K562 (cell line): ENCODE measurements around the gene TMEM270. TPM values are rescaled to one million over a fixed set of nuclear protein-coding genes. Genes with fewer than 3 reads are reported as not detected.

ENCODE experiments used
- BMI1 ChIP-seq: fragments of 150-350 bp; IDR thresholded peaks from 2 replicates; pipeline ENCODE4 v1.6.1; 2014; ENCODE audit warnings: low read length
- CBX1 ChIP-seq: sonication (generic); IDR thresholded peaks from 2 replicates; pipeline ENCODE4 v1.6.1; 2016; ENCODE audit warnings: antibody characterized with exemption, low read depth, mild to moderate bottlenecking
- CCAR2 ChIP-seq: fragments of 200-400 bp; formaldehyde crosslinking; IDR thresholded peaks from 2 replicates; pipeline ENCODE4 v1.6.1; 2017; ENCODE audit warnings: mild to moderate bottlenecking, low read depth, low read length
- DMBX1 ChIP-seq: fragments of 250-450 bp; sonication (Bioruptor Pico); IDR thresholded peaks from 2 replicates; pipeline ENCODE4 v1.8.0; 2022; ENCODE audit warnings: inconsistent platforms, mild to moderate bottlenecking, moderate library complexity, borderline replicate concordance
- DPF2 ChIP-seq: fragments of 450-650 bp; IDR thresholded peaks from 2 replicates; pipeline ENCODE4 v1.6.1; 2016
- ETV1 ChIP-seq: fragments of 450-650 bp; conservative IDR thresholded peaks from 2 replicates; pipeline ENCODE4 v1.6.1; 2016; ENCODE audit warnings: missing genetic modification characterization, control low read depth, low read depth, missing compliant biosample characterization
- FOXJ3 ChIP-seq: sonication (generic); formaldehyde crosslinking; IDR thresholded peaks from 2 replicates; pipeline ENCODE4 v1.4.0; 2020; ENCODE audit warnings: mild to moderate bottlenecking, missing genetic modification reagents
- GTF2A2 ChIP-seq: IDR thresholded peaks from 2 replicates; pipeline ENCODE4 v1.6.1; 2016; ENCODE audit warnings: mild to moderate bottlenecking, missing genetic modification characterization, missing compliant biosample characterization
- LARP7 ChIP-seq: fragments of 450-650 bp; IDR thresholded peaks from 2 replicates; pipeline ENCODE4 v1.6.1; 2016
- MNT ChIP-seq, 2 experiments: fragments of 450-650 bp; conservative IDR thresholded peaks; 2 replicates each; pipeline ENCODE4 v1.6.1; 2017; ENCODE audit warnings: mild to moderate bottlenecking in 2 of 2, moderate library complexity in 2 of 2
- PHF8 ChIP-seq: fragments of 200-600 bp; sonication (generic); IDR thresholded peaks from 2 replicates; pipeline ENCODE4 v1.6.1; 2012; ENCODE audit warnings: mixed run types, mild to moderate bottlenecking, inconsistent platforms, low read length, moderate library complexity, borderline replicate concordance
- POLR2A ChIP-seq: fragments of 450-650 bp; conservative IDR thresholded peaks from 2 replicates; pipeline ENCODE4 v1.6.1; 2016
- POLR2AphosphoS5 ChIP-seq: IDR thresholded peaks from 2 replicates; pipeline ENCODE4 v1.6.1; 2011; ENCODE audit warnings: mild to moderate bottlenecking, low read depth, low read length, moderate library complexity; ENCODE audit not compliant: control insufficient read depth, insufficient read depth
- POLR2B ChIP-seq: fragments of 450-650 bp; IDR thresholded peaks from 2 replicates; pipeline ENCODE4 v1.6.1; 2018; ENCODE audit warnings: low read depth; ENCODE audit not compliant: partially characterized antibody
- RBM14 ChIP-seq: fragments of 200-400 bp; formaldehyde crosslinking; IDR thresholded peaks from 2 replicates; pipeline ENCODE4 v1.6.1; 2018; ENCODE audit warnings: low read depth, mild to moderate bottlenecking, low read length, moderate library complexity, borderline replicate concordance; ENCODE audit not compliant: insufficient read depth
- SMAD2 ChIP-seq: fragments of 150-350 bp; IDR thresholded peaks from 2 replicates; pipeline ENCODE4 v1.6.1; 2014; ENCODE audit warnings: low read depth, mild to moderate bottlenecking, low read length
- ZBTB7A ChIP-seq: IDR thresholded peaks from 2 replicates; pipeline ENCODE4 v1.6.1; 2011; ENCODE audit warnings: low read depth, mild to moderate bottlenecking, low read length, moderate library complexity, borderline replicate concordance; ENCODE audit not compliant: control insufficient read depth
- ZKSCAN3 ChIP-seq: fragments of 250-450 bp; sonication (Bioruptor Pico); IDR thresholded peaks from 2 replicates; pipeline ENCODE4 v1.4.0; 2020
- ZNF217 ChIP-seq: sonication (generic); formaldehyde crosslinking; IDR thresholded peaks from 2 replicates; pipeline ENCODE4 v1.8.0; 2022; ENCODE audit warnings: mild to moderate bottlenecking, missing genetic modification reagents
- ZNF263 ChIP-seq: sonication (generic); formaldehyde crosslinking; IDR thresholded peaks from 2 replicates; pipeline ENCODE4 v1.8.0; 2022; ENCODE audit warnings: mild to moderate bottlenecking, missing genetic modification reagents, borderline replicate concordance
- ZNF282 ChIP-seq: sonication (generic); formaldehyde crosslinking; IDR thresholded peaks from 2 replicates; pipeline ENCODE4 v1.8.1; 2023; ENCODE audit warnings: missing genetic modification reagents
- polyA plus RNA-seq, 8 experiments: library from polyadenylated mRNA; depleted of rRNA in 4 of 8; stranded (reverse) in 5 of 8; unstranded in 3 of 8; fragments of >200 nt; fragmentation: Nextera tagmentation in 2 of 8; fragmentation: Illumina TruSeq in 1 of 8; extraction: Ambion mirVana in 2 of 8; extraction: Trizol in 1 of 8; gene quantifications; 2 replicates each; pipeline versions ENCODE4 v1.2.1 to v1.2.3, GENCODE V29; 2011 to 2014; ENCODE audit warnings: inconsistent platforms in 1 of 8, missing spikeins in 1 of 8
- total RNA-seq, 7 experiments: library from RNA; depleted of rRNA in 6 of 7; stranded (reverse); fragments of >200 nt in 6 of 7; fragmentation: Illumina TruSeq in 2 of 7; extraction: Trizol in 2 of 7; gene quantifications; 2 replicates each; pipeline versions ENCODE4 v1.2.1 to v1.2.3, GENCODE V29; 2011 to 2021; ENCODE audit warnings: low replicate concordance in 1 of 7
- TF ChIP-seq, protein P1 (sequence below): fragments of 250-450 bp; sonication (Bioruptor Pico); IDR thresholded peaks from 2 replicates; pipeline ENCODE4 v1.5.1; 2021; ENCODE audit warnings: mild to moderate bottlenecking
- TF ChIP-seq, protein P2 (sequence below), 3 experiments: fragments of 200-800 bp in 1 of 3; sonication (Bioruptor generic) in 1 of 3; sonication (generic) in 1 of 3; formaldehyde crosslinking in 1 of 3; IDR thresholded peaks; 2 replicates each; pipeline versions ENCODE4 v1.6.1 to v1.8.0; 2016 to 2022; ENCODE audit warnings: mild to moderate bottlenecking in 2 of 3, missing compliant biosample characterization in 2 of 3, missing genetic modification characterization in 2 of 3, missing genetic modification reagents in 1 of 3

TMEM270 gene
- total and polyA plus RNA-seq, 9 of the 15 experiments (the other 6 are each of a cell fraction or from before 2014, with no cell fraction given), result not detected

DNA sequence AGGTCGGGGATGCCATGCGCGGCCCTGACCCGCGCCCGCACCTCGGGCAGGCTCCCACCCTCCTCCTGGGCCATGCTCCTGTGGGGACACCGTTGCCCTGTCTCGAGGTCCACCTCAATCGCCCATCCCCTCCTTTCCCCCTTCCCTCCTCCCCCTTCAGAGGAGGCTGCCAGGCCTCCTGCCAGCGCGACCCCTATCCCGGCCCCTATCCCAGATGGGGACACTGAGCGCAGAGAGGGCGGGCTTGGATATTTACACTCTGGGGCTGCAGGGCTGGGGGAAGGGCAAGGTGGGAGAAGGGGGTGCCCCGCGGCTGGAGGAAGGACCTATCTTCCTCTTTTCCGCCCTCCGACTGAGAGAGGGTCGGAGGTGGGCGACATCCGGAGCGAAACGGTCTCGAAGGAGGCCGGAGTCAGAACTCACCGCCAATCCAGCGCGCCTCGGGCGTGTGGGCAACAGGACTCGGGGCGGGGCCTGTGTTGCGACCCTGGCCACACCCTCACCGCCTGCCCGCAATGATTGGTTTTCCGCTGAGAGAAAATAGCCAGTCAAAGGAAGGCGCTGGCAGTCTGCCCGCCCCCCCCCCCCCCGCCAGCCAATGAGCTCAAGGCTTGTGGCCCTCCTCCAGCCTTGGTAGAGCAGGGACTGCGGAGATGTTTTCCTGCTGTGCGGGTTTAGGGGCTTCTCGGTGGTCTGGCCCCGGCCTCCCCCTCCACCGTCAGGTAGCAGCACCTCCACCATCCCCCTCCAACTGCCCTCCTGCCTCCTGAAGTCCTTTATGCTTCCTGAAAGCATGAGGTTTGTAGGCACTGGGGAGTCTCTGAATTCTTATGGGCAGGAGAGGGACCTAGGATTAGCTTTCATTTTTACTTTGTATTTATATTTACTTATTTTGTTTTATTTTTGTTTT lies 18.6 kb upstream of the TMEM270 start, which contains the start of gene METTL27 (continued):
- TF ChIP-seq POLR2A (peak; percentile 85), GTF2A2 (no peak), ETV1 (tag) (peak; percentile 63), ZKSCAN3 (CRISPR knock-in tag) (no peak), SMAD2 (no peak), FOXJ3 (CRISPR knock-in tag) (no peak), POLR2B (peak; percentile 69), RBM14 (no peak), DPF2 (0 out of 2 replicates have a peak, but pooled peaks have one; percentile 12), ZNF217 (no peak), CCAR2 (no peak), MNT (conservative IDR thresholded peaks at IDR 0.05) (0 out of 4 replicates have a peak, but pooled peaks of 1 of the 2 experiments have one; percentile 48), ZNF263 (CRISPR knock-in tag) (0 out of 2 replicates have a peak, but pooled peaks have one; percentile 14), POLR2AphosphoS5 (peak; percentile 46; the same call in 1 of the 2 replicates), DMBX1 (CRISPR knock-in tag) (no peak), LARP7 (no peak), PHF8 (peak; percentile 75; the same call in 1 of the 2 replicates), CBX1 (peak; percentile 14; the same call in 1 of the 2 replicates), ZBTB7A (peak; percentile 91), ZNF282 (CRISPR knock-in tag) (no peak), BMI1 (no peak)
- TF ChIP-seq, protein P1, sequence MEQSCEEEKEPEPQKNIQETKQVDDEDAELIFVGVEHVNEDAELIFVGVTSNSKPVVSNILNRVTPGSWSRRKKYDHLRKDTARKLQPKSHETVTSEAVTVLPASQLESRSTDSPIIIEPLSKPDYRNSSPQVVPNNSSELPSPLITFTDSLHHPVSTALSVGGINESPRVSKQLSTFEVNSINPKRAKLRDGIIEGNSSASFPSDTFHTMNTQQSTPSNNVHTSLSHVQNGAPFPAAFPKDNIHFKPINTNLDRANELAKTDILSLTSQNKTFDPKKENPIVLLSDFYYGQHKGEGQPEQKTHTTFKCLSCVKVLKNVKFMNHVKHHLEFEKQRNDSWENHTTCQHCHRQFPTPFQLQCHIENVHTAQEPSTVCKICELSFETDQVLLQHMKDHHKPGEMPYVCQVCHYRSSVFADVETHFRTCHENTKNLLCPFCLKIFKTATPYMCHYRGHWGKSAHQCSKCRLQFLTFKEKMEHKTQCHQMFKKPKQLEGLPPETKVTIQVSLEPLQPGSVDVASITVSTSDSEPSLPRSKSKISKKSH (CRISPR knock-in tag), result no peak
- TF ChIP-seq, protein P2, sequence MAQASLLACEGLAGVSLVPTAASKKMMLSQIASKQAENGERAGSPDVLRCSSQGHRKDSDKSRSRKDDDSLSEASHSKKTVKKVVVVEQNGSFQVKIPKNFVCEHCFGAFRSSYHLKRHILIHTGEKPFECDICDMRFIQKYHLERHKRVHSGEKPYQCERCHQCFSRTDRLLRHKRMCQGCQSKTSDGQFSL (CRISPR knock-in tag; IDR thresholded peaks at IDR 0.05), result peak; percentile 61; the same call in 1 of the 2 replicates
- TF ChIP-seq, protein P2 (tag; IDR thresholded peaks at IDR 0.05), result peak in 1 of 2 experiments; percentile 89; a peak in 2 of 4 replicates
